LNCaP clone FGC (cell line): Measurements from ENCODE around the gene PALLD.

Experiments
- DNase-seq: peaks from one replicate; pipeline ENCODE4 v3.0.0-alpha.2; 2011; ENCODE audit warnings: low read depth
- H3K4me3 ChIP-seq: 2 replicates; pipeline ENCODE4 v1.5.1; 2011; ENCODE audit warnings: mild to moderate bottlenecking, low read depth, low read length, control low read depth
- CTCF ChIP-seq: IDR thresholded peaks from 2 replicates; pipeline ENCODE4 v1.5.1; 2012; ENCODE audit warnings: mild to moderate bottlenecking; ENCODE audit not compliant: control insufficient read depth, insufficient read depth; ENCODE audit errors: extremely low read depth

Gene PALLD

GRCh38 chr4:168882650-168883233 lies 385.9 kb downstream of the PALLD start:
- H3K4me3 ChIP-seq: no peak overlapping the region
- no peak for DNase-seq
- no peak for TF ChIP-seq CTCF

DNA sequence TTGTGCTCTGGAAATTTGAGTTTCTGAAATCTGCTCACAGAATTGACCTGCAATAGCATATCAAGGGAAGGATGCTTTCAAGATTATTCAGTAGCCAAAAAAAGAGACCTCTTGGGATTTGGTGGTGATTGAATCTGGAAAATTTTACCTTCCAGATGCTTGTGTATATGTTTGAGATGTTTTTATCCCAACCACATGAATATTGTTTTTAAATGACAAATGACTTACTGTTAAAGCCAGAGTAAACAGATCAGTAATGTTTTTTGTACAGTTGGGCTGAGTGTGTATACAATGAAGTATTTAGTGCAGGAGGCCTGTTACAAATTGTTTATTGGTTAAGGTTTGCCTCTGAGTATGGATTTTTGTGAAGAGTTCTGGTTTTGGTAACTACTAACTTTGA lies 386.7 kb downstream of the PALLD start:
- TF ChIP-seq CTCF: no peak
- no peak for DNase-seq
- no peak overlapping the region for H3K4me3 ChIP-seq

- no peak overlapping the region for H3K4me3 ChIP-seq
- no peak for TF ChIP-seq CTCF
- no peak for DNase-seq
These were observed 387.6 kb downstream of the PALLD start for GRCh38 chr4:168884251-168885124.

DNA sequence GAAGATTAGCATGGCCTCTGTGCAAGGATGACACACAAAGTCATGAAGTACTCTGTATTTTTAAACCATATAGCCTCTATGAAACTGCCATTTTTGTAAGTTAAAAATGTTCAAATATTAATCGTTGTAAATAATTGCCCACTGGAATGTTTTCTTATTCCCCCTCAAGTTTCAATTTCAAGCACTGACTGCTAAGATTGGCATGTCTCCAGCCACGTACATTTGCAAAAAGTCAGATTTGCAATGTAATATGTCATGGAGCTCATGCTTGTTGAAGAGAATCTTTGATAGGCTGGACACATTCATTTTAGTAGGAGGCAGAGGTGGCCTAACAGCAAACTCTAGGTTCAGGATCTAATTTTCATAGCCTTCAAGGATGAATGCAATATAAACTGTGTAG lies 388.5 kb downstream of the PALLD start:
- no peak for DNase-seq
- TF ChIP-seq CTCF: no peak
- H3K4me3 ChIP-seq: no peak overlapping the region

- no peak for DNase-seq
- TF ChIP-seq CTCF: no peak
- no peak overlapping the region for H3K4me3 ChIP-seq
These were observed 389.5 kb downstream of the PALLD start for GRCh38 chr4:168886351-168886750.

DNA sequence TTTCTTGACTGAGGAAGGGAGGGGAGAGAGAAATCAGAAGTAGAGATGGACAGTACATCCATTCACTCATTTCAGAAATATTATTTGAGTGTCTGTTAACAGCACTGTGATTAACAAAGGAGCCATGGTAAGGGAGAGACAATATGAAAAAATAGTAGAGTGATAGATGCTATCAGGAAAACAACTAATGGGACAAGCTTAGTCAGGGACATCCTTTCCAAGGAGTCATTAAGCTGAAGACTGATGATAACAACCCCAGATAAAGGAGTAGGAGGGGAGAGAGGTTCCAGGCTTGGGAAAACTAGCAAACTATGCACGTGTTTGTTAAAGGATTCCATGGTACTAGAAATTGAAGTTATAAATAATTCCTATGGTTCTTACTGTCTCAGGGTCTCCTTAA lies 391.0 kb downstream of the PALLD start:
- H3K4me3 ChIP-seq: no peak overlapping the region
- no peak for DNase-seq
- no peak for TF ChIP-seq CTCF
